Myocyte (in vitro differentiated cells): ENCODE results near the gene DHPS. TPM values are rescaled to one million over a fixed set of nuclear protein-coding genes. Genes with fewer than 3 reads are reported as not detected.
"Not testable (repeated sequence)": the region's sequence is repeated elsewhere in the genome, so short reads cannot be mapped to it uniquely, and the experiment has no call there.

Source experiments
- DNase-seq: peaks from one replicate; pipeline ENCODE4 v3.0.0-alpha.2; 2012; ENCODE audit warnings: low read depth
- polyA plus RNA-seq: library from polyadenylated mRNA; unstranded; fragments of >200 nt; gene quantifications from one replicate; pipeline ENCODE4 v1.2.1, GENCODE V29; 2012; ENCODE audit warnings: missing spikeins
- total RNA-seq: library from RNA; depleted of rRNA; stranded (reverse); fragments of >200 nt; gene quantifications from 2 replicates; pipeline ENCODE4 v1.2.3, GENCODE V29; 2014

Gene DHPS
- total RNA-seq = 72.5 and 97.1 TPM in 2 replicates
- polyA plus RNA-seq = 69.0 TPM

DNA sequence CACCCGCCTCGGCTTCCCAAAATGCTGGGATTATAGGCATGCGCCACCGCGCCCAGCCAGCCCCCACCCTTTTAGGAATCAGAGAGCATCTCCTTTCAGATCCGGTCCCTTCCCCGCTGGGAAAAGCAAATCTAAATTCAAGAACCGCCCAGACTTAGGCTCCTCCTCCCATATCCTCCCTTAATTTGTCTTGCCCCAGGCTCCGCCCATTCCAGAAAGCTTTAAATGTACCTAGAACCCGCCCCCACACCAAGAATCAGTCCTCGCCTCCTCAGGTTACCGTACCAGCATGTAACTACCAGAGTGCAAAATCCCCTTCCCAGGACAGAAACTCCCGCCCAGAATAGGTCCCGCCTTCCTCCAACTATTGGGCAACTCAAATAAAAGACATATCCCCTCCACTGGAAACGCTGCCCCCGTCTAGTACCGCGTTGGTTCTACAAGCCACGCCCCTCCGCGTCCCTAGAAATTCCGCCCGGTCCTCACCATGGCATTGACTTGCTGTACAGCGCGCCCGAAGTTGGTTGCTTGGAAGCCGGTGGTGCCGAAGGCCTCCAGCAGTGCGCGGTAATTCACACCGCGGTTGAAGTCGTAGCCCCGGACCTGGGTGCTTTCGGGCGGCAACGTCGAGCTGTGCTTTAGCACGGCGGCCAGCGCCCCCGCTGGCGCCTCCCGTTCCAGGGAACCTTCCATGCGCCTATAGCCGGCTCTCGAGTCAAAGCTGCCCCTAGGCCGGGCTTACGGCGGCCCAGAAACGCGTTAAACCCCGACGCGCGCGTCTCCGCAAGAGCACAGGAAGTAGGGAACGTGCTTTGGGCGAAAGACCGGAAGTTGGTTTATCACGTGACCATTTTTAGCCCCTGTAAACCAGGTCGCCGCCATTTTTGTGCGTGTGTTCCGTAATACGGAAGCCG, at the start of gene DHPS:
Gene DHPS (minus strand): TSS at position 807 of the 914 bp plus-strand sequence. CDS start 114 bp downstream, at position 693.
- peak; percentile 97 for DNase-seq

DNA sequence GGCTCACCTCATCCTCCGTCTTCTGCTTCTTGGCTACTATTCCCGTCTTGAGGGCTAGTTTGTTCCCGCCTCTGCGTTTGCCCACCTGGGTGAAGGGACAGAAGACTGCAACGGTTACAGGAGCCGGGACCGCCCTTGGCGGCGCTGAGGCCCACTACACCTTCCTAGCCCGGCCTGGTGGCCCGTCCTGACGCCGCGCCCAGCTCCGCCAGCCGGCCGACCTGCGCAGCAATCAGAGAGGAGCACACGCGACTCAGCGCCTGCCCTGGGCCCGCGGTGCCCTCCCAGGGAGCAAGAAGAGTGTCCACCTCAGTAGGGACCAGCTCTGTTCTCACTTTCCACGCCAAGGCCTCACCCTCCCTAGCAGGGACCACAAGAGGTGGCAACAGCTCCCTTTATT, 49.7 kb upstream of the DHPS start:
- no peak for DNase-seq

DNA sequence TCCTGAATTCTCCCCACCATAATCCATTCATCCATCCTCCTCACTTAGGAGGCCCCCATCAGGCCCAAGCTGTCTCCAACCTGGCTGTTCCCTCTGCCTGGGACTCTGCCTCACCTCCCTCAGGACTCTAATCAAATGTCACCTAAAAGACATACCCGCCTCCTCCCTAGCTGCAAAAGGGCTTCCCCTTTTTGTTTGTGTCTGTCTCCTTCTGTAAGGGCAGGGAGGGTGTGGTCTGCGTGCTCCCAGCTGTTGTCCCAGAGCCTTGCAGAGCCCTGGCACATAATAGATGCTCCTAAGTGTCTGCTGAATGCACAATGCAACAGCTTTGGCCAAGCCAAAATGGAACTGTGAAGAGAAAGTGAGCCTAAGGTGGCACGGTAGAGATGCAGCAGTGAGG, 48.4 kb upstream of the DHPS start:
- no peak for DNase-seq

- DNase-seq = no peak
Measured at GRCh38 chr19:12727745-12728433, 46.2 kb upstream of the DHPS start.

DNA sequence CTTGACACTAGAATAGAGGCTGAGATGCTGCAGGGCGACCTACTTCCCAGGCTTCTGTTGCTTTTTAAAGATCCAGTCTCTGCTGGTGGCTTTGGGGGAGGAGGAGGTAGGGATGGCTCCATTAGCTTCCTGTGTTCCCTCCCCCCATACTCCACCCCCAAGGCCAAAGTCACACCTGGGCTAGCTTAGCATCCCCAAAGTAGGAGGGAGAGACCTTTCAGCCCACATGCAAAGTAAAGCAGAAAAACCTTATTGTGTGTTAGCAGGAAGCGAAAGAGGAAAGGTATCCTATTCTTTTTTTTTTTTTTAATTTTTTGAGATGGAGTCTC, 45.3 kb upstream of the DHPS start:
- no peak for DNase-seq

GRCh38 chr19:12725612-12726011, 43.9 kb upstream of the DHPS start:
- not testable (repeated sequence) for DNase-seq

- peak; percentile 72 for DNase-seq
Measured at GRCh38 chr19:12723641-12724426, 42.2 kb upstream of the DHPS start, which contains the start of gene TNPO2. TNPO2 (minus strand) TSS chr19:12723932; CDS start chr19:12720977, 2,955 bp downstream.

DNA sequence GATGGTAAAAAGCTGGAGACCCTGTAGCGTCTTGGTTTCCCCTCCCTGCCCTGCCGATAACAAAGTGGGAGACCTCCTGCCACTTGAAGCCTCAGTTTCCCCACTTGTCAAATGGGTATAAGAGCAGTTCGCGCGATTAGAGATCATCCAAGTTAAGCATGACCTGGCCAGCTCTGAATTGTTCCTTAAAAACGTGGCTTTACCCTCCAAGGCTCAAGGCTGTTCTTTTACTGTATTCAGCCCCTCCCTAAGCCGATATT, 41.6 kb upstream of the DHPS start:
- DNase-seq = no peak

DNA sequence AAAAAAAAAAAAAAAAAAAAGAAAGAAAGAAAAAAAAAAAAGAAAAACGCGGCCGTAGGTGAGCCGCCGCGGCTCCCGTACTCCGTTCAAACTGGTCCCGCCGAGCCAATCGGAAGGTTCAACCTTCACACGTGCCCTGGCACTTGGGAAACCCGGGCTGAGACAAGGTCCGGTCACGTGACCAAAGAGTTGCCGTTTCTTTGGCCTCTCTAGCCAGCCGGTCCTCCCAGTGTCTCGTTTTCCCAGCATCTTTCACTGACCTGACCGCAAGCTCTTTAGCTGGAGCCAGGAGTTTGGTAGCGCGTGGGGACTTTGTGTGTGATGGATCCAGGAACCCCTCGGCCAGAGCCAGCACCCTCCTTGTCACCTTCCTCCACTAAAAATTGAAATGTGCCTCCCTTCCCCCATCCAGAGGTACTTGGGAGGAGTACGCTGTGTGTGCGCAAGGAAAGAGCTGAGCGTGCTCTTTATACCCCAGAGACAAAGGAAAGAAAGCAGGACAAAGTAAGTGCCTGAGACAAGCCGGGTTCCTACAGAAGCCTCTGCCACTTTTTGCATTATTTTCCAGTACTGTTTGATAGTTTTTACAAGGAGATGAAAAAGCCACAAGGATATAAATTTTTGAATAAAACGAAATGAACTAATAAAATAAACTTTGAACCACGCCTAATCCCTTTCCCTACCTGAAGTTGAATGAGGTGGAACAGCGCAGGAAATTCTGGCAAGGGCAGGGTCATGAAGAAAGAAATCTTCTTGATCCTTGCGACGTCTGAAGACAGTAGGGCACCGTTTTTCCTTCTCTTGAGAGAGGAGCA, 41.1 kb upstream of the DHPS start:
- DNase-seq = peak; percentile 100

DNA sequence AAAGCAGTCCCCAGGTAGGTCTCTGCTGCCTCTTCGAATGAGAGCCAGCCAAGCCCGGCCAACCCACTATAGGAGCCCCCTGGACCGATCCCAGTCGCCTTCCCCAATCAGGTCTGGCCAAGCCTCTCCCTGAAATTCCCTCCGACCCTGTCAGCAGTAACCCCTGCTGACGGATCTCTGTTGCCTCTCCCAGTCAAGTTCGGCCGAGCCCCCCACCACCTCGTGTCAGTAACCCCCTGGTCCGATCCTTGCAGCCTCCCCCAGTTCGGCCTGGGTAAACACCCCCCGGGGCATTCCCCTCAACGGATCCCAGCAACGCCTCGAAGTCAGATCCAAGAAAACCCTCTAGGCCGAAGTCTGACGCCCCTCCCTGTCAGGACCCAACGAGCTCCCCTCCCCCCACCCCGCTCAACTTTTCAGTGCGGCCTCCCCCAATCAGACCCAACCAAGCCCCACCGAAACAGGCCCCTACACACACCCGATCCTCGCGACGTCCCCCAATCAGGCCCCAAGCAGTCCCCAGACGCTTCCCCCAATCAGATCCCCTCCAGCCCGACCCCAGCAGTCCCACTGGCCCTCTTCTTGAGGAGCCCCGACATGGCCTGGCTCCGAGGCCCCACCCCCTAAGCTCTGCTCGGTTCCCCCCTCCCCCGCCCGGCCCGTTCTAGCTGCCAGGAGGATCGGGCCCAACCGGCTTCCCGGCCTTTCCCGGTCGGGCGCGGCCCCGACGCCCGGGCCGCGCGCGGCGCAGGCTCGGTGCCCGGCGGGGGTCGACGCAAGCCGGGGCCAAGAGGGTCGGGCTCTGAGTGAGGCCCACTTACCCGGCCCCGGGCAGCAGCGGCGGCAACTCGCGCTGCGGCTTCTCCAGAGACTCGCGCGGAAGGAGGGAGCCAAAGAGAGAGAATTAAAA, 40.2 kb upstream of the DHPS start:
- peak; percentile 69 for DNase-seq

DNA sequence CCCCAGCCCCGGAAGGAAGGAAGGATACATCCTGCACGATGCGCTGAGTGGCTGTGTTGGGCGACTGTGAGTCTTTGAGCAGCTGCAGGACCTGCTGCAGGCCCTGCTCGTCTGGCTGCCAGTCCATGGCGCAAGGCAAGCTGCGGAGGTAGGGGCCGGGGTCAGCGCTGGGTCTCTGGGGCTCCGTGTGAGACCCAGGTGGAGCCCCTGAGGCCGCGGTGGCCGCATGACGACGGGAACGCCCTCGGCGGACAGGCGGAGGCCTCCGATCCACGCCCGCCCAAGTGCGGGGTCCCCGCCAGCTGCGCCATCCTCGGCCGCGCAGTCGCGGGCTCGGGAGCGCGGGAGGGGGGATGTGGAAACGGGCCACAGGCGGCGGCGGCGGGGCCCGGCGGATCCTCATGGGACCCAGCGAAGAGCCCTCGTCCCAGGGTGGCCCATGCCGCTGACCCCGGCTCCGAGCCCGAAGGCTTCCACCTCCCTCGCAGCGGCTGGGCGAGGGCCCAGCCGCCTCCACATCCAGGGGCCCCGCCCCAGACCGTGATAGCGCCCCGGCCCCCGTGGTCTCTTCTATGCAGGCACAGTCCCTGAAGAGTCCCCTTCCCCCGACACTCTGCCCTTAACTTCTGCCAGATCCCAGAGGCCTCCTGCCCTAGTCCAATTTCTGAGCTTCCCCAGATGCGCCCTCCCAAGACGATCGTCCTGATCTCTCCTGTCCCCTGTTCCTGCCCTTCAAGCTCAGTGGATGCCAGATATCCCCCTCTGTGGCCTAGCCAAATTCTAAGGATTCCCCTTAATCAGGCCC, 39.4 kb upstream of the DHPS start:
- DNase-seq = peak; percentile 40

GRCh38 chr19:12720296-12720695, 38.6 kb upstream of the DHPS start:
- no peak for DNase-seq

- DNase-seq = no peak
Measured at GRCh38 chr19:12715929-12716328, 34.2 kb upstream of the DHPS start.

- no peak for DNase-seq
Measured at GRCh38 chr19:12715102-12715501, 33.4 kb upstream of the DHPS start.

DNA sequence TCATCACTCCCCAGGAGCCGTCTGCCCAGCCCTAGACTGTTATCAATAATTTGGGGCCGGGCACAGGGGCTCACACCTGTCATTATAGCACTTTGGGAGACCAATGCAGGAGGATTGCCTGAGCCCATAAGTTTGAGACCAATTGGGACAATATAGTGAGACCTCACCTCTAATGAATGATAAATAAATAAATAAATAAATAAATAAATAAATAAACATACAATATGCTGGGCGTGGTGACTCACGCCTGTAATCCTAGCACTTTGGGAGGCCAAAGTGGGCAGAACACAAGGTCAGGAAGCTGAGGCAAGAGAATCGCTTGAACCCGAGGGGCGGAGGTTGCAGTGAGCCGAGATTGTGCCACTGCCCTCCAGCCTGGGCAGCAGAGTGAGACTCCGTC, 31.6 kb upstream of the DHPS start:
- not testable (repeated sequence) for DNase-seq

GRCh38 chr19:12712077-12712476, 30.4 kb upstream of the DHPS start:
- DNase-seq = not testable (repeated sequence)

DNA sequence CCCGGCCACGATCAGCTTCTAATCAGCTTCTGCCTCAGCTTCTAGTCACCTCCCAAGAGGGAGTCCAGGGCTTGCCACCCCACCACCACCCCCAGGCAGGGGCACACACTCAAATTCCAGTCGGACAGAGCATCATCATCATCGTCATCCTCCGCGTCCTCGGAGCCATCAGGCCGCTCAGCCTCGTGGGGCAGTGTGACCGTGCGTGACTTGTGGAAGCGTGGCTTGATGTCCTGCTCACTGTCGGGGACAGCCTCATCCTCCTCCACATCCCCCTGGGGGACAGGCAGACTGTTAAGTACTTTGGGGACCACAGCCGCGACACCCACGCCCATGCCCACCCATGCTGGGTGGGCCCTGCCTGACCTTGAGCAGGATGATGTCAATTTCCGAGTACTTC, 29.5 kb upstream of the DHPS start:
- no peak for DNase-seq

- DNase-seq = no peak
Measured at GRCh38 chr19:12708641-12709040, 27.0 kb upstream of the DHPS start.

GRCh38 chr19:12706332-12706718, 24.6 kb upstream of the DHPS start:
- no peak for DNase-seq
